Stimulated activated CD4-positive, alpha-beta T cell treated with anti-CD3 and anti-CD28 coated beads, TNF-alpha, amount 100 ng/mL, for 1 hour (primary cell): ENCODE measurements around the gene ABCA5.

ENCODE experiments used
- DNase-seq, 3 donors: peaks; one replicate each; pipeline ENCODE4 v3.0.0-alpha.2; 2020; ENCODE audit warnings: low read depth in 3 of 3, low spot score in 1 of 3

The ABCA5 gene

GRCh38 chr17:69269131-69269998 is 57.6 kb downstream of the ABCA5 start:
- DNase-seq = no peak

- DNase-seq = no peak
Observed at GRCh38 chr17:69268543-69269014, 58.4 kb downstream of the ABCA5 start.

GRCh38 chr17:69267219-69267618 is 59.7 kb downstream of the ABCA5 start:
- DNase-seq = no peak

GRCh38 chr17:69265873-69266272 is 61.1 kb downstream of the ABCA5 start:
- no peak for DNase-seq

- no peak for DNase-seq
Observed at GRCh38 chr17:69254187-69254586, 72.7 kb downstream of the ABCA5 start.

- DNase-seq = no peak
Observed at GRCh38 chr17:69250641-69251040, 76.3 kb downstream of the ABCA5 start.

- no peak for DNase-seq
Observed at GRCh38 chr17:69246726-69247375, 80.1 kb downstream of the ABCA5 start.

GRCh38 chr17:69246202-69246601 is 80.7 kb downstream of the ABCA5 start:
- DNase-seq = no peak

GRCh38 chr17:69245617-69246016 is 81.3 kb downstream of the ABCA5 start:
- no peak for DNase-seq

GRCh38 chr17:69239611-69240600 is 87.0 kb downstream of the ABCA5 start:
- no peak for DNase-seq

GRCh38 chr17:69236946-69237345 is 90.0 kb downstream of the ABCA5 start:
- DNase-seq = no peak

GRCh38 chr17:69236464-69236863 is 90.5 kb downstream of the ABCA5 start:
- no peak for DNase-seq

GRCh38 chr17:69235338-69236058 is 91.4 kb downstream of the ABCA5 start:
- DNase-seq = peak; percentile 1 to 8 (median 3)

GRCh38 chr17:69232650-69233049 is 94.3 kb downstream of the ABCA5 start:
- DNase-seq = no peak

- DNase-seq = no peak
Observed at GRCh38 chr17:69231521-69231920, 95.4 kb downstream of the ABCA5 start.

GRCh38 chr17:69230939-69231338 is 96.0 kb downstream of the ABCA5 start:
- no peak for DNase-seq

GRCh38 chr17:69228576-69228975 is 98.4 kb downstream of the ABCA5 start, which contains the start of gene ABCA10:
Gene ABCA10 (minus strand): TSS chr17:69228824. CDS start chr17:69225358, 3,466 bp downstream.
- no peak for DNase-seq

- no peak for DNase-seq
Observed at GRCh38 chr17:69228018-69228417, 98.9 kb downstream of the ABCA5 start.

GRCh38 chr17:69227541-69227940 is 99.4 kb downstream of the ABCA5 start:
- DNase-seq = no peak

- no peak for DNase-seq
Observed at GRCh38 chr17:69223809-69224208, 103.1 kb downstream of the ABCA5 start.
